ENCODE measurements around the gene COG7.

The COG7 gene

DNA sequence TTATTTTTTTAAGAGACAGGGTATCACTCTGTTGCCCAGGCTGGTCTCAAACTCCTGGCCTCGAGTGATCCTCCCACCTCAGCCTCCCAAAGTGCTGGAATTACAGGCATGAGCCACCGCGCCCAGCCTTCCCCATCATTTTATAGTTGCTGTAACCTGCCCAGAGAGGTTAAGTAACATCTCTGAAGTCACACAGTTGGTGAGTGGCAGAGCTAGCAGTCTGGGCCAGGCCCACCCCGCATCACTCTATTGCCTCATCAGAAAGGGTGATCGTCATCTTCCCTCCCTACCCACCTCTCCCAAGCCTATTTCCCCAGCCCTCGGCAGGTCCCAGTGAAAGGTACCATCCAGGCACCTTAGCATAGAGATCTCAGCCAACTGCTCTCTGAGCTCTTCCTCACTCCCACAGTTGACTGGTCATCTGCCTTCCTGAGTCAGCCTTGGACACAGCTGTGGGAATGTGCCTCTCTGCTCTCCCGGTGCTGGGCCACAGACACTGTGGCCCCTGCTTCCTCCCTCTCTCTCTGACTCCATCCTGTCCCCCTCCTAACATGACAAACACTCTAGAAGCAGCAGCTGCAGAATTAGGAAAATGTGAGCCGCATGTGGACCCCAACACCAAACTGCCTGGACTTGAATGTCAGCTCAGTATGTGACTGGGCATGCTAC, 93.8 kb downstream of the COG7 start:
- no peak for DNase-seq (ENCODE audit: low spot score)

DNA sequence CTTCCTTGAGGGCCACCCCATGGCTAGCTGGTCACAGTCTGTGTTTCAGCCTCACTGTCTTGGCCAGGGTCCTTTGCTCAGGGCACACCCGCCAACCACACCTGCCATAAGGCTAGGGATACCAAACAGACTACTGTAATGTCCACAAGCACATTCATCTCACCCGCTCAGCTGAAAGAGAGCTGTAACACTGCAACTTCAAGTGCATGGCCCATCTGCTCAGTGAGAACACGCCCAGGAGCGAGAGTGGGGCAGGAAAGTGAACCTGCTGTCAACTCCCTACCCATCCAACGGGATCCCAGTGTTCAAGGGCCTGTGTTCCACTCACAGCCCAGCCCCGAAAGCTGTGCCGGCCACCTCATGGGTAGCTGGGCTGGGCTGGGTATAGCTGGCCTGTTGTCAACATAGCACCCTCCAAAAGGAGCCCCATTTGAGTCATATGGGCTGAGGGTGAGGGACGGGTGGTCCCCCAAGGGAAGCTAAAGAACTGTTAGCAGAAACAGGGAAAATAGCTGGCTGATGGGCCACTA, 95.2 kb downstream of the COG7 start:
- no peak for DNase-seq (ENCODE audit: low spot score)

DNA sequence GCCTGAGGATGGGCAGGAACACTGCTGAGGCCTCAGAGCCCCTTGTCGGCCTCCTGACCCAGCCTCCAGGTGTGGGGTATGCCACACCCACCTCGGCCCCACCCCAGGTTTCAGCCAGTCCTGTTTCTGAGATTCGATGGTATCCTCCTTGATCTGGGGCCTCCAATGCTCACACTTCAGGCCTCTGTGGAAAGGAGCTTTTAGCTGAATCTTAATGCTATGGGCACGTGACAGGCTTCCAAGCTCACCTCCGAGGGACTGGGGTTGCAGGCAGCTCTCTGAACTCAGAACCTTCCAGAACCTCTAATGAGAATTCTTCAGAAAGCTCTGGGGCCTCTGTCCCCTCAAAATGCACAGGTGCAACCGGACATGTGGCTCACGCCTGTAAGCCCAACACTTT, 96.0 kb downstream of the COG7 start:
- DNase-seq (ENCODE audit: low spot score), result no peak

DNA sequence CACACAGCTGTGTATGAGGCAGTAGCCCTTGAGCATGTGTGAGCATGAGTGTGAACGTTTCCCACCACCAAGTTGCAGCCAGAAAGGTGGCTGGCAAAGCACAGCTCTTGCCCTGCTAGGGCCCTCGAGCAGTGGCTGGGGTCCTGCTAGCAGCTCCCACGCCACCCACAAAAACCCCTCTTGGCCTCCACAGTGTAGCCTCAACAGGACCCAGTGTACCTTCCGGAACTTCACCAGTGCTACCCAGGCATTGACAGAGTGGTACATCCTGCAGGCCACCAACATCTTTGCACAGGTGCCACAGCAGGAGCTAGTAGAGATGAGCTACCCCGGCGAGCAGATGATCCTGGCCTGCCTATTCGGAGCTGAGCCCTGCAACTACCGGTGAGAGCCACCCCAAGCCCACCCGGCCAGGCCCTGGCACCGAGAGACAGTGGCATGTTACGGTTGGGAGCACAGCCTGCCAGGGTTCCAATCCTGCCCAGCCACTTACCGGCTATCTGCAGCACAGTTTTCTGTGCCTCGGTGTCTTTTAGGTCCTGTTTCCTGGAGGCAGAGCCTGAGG, 97.8 kb downstream of the COG7 start:
- no peak for DNase-seq (ENCODE audit: low spot score)

DNA sequence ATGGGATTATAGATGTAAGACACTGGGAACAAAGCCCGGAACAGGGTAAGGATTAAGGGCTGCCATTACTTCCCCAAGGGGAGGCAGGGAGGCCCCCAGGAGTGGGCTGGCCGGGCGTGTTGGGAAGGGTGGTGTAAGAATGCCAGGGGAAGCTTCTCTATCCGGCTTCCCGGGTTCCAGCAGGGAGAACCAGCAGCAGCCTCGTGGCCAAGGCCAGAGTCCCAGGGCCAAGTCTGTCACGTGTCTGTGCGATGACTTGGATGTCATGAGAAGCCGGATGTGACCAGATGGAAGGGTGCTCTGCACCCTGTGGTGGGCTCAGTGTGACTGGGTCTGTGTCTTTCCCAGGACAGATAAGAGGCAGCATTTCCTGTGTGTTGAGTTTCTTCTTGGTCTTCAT, 98.7 kb downstream of the COG7 start:
- no peak for DNase-seq (ENCODE audit: low spot score)

DNA sequence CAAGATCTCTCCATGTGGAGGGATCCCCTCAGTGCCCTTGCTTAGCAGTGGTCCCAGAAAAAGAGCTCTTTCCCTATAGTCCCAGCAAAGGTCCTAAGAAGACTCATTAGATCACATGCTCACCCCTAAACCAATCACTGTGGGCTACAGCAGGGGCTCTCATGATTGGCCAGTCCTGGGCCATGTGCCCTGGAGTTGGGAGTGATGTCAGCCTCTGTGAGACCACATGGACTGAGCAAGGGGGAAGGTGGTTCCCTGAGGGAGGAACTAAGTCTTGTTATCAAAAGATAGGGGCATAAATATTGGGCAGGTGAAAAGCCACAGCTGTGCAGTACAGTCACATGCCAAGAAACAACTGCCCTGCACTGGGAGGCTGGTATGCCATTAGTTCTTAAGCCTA, 99.5 kb downstream of the COG7 start:
- DNase-seq (ENCODE audit: low spot score), result no peak

DNA sequence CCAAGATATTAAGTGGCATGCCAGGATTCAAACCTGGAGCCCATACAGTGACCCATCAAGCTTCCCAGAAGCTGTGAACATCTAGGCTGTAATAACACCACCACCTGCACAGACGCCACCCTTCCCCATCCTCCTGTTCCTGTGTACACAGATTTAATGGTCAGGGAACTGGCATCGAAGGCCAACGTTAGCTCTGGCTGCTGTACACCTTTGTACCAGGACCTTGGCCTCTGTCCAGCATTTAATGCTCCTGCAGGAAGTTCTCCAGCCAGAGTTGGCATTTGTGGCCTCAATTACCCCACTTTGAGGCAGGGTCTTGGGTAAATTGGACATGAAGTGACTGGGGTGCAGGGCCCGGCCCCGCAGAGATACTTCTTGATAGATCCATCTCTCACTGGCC, 101.6 kb downstream of the COG7 start:
- no peak for DNase-seq (ENCODE audit: low spot score)

DNA sequence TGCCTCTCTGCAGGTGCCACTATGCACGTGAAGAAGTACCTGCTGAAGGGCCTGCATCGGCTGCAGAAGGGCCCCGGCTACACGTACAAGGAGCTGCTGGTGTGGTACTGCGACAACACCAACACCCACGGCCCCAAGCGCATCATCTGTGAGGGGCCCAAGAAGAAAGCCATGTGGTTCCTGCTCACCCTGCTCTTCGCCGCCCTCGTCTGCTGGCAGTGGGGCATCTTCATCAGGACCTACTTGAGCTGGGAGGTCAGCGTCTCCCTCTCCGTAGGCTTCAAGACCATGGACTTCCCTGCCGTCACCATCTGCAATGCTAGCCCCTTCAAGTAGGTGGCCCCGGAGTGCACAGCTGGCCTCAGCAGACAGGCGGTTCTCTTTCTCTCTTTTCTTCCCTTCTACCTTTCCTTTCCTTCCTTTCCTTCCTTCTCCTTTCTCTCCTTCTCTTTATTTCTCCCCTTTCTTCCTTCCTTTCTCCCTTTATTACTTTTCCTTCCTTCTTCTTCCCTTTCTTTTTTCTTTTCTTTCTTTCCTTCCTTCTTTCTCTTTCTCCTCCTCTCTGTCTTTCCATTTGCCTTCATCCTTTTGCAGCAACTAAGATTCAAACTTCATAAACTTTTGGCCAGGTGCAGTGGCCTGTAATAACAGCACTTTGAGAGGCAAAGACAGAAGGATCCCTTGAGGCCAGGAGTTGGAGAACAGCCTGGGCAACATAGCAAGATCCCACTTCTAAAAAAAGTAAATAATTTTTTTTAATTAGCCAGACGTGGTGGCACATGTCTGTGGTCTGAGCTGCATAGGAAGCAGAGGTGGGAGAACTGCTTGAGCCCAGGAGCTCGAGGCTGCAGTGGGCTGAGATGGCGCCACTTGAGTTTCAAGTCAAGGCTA, 104.2 kb downstream of the COG7 start:
- DNase-seq (ENCODE audit: low spot score), result no peak

DNA sequence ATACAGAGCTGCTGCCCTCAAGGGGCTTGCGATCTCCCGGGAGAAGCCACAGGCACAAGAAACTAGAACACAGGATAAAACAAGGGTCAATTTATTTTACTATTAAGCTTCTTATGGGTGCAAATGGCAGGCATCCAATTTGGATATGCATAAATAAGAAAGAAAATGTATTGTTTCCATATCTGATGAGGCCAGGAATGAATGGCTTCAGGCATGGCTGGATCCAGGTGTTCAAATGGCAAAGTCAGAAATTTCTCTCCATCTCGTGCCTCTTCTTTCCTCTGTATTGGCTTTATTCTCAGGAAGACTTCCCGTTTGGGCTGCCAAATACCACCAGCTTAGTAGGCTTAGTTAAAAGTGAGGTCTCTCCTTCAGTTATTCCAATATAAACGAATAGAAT, 107.8 kb downstream of the COG7 start:
- no peak for DNase-seq (ENCODE audit: low spot score)

DNA sequence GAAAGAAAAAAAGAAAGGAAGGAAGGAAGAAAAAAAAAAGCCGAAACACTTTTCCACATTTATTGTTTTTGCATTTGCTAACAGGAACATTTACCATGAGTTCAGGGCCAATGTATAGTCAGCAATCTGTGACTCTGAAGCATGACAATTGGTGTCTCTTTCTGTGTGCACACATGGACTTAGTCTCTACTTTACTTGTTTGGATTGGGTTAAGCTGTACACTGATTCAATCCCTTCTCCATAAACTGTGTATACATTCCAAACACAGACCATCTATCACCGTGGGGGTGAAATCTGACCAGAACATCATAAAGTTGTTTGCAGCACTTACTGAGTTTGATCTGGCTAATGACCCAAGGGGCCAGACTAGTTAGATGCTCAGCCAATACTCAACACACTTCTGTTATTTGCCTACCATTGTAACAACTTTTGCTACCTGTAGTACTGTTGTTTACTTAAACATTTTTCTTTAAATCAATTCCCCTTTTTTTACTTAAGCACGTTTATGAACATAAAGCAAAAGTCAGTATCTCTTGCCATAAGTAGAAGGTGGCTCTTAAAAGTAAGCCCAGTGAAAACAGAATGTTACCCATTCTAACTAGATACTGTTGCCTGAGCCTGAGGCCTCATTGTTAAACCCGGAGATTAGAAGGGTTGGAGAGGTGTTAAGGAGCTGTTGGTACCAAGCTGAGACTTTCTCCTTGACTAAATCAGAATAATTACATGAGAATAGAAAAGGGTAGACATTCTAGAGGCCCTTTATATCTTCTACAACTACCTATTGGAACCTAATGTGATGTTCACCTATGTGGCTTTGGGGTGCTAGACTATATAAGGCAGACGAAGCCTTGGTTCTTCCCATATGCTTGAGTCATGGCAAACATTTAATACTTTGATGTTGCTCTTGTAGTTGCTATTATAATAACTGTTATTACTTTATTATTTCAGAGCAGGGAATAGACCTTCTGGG, 109.1 kb downstream of the COG7 start:
- DNase-seq (ENCODE audit: low spot score), result no peak

DNA sequence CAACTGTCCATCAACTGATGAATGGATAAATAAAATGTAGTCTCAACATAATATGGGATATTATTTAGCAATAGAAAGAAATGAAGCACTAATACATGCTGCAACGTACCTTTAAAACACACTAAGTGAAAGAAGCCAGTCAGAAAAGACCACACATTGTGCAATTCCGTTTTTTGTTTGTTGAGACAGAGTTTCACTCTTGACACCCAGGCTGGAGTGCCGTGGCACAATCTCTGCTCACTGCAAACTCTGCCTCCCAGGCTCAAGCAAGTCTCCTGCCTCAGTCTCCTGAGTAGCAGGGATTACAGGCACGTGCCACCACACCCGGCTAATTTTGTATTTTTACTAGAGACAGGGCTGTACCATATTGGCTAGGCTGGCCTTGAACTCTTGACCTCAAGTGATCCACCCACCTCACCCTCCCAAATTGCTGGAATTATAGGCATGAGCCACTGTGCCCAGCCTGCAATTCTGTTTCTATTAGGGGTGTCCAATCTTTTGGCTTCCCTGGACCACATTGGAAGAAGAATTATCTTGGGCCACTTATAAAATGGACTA, 110.8 kb downstream of the COG7 start:
- DNase-seq (ENCODE audit: low spot score), result no peak

DNA sequence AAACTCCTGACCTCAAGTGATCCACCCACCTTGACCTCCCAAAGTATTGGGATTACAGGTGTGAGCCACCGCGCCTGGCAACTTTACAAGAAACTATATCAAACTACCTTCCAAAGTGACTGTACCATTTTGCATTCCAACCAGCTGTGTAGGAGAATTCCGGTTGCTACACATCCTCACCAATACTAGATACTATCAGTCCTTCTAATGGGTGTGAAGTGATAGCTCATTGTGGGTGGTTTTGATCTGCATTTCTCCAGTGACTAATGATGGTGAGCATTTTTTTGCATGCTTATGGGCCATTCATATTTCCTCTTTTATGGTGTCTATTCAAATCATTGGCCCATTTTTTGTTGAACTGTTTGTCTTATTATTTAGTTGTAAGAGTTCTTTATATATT, 113.2 kb downstream of the COG7 start:
- no peak for DNase-seq (ENCODE audit: low spot score)

All from SW480 (cell line).